ENCODE measurements around the gene RPL7A.
"Not testable (repeated sequence)": the region's sequence is repeated elsewhere in the genome, so short reads cannot be mapped to it uniquely, and the experiment has no call there.

RPL7A gene

GRCh38 chr9:133315997-133316396, 32.0 kb upstream of the RPL7A start:
- DNase-seq (ENCODE audit: extremely low read depth, insufficient read length) = no peak
- H3K36me3 ChIP-seq (ENCODE audit: control insufficient read depth, insufficient read depth, low read length) = no peaks in the 10 kb centered on the region

GRCh38 chr9:133317551-133317950, 30.5 kb upstream of the RPL7A start:
- H3K4me3 ChIP-seq (replicated peaks; ENCODE audit: low read depth, low read length); H3K36me3 ChIP-seq (ENCODE audit: control insufficient read depth, insufficient read depth, low read length); DNase-seq (ENCODE audit: extremely low read depth, insufficient read length); H3K27me3 ChIP-seq (replicated peaks; ENCODE audit: control insufficient read depth, insufficient read depth, low read length): not testable (repeated sequence)

More at GRCh38 chr9:133315997-133316396, 32.0 kb upstream of the RPL7A start:
- TF ChIP-seq, protein P1, sequence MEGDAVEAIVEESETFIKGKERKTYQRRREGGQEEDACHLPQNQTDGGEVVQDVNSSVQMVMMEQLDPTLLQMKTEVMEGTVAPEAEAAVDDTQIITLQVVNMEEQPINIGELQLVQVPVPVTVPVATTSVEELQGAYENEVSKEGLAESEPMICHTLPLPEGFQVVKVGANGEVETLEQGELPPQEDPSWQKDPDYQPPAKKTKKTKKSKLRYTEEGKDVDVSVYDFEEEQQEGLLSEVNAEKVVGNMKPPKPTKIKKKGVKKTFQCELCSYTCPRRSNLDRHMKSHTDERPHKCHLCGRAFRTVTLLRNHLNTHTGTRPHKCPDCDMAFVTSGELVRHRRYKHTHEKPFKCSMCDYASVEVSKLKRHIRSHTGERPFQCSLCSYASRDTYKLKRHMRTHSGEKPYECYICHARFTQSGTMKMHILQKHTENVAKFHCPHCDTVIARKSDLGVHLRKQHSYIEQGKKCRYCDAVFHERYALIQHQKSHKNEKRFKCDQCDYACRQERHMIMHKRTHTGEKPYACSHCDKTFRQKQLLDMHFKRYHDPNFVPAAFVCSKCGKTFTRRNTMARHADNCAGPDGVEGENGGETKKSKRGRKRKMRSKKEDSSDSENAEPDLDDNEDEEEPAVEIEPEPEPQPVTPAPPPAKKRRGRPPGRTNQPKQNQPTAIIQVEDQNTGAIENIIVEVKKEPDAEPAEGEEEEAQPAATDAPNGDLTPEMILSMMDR (IDR thresholded peaks at IDR 0.05; ENCODE audit: insufficient read depth, low read length, poor library complexity, severe bottlenecking) = no peak
- H3K27me3 ChIP-seq (replicated peaks; ENCODE audit: control insufficient read depth, insufficient read depth, low read length) = no peaks in the 10 kb centered on the region; the same call in 1 of the 2 replicates
- H3K4me3 ChIP-seq (replicated peaks; ENCODE audit: low read depth, low read length) = no peak overlapping the region

- TF ChIP-seq, protein P1 (IDR thresholded peaks at IDR 0.05; ENCODE audit: insufficient read depth, low read length, poor library complexity, severe bottlenecking) = no peak
- H3K4me3 ChIP-seq (replicated peaks; ENCODE audit: low read depth, low read length) = no peak overlapping the region
- DNase-seq (ENCODE audit: extremely low read depth, insufficient read length) = no peak
- H3K36me3 ChIP-seq (ENCODE audit: control insufficient read depth, insufficient read depth, low read length) = no peaks in the 10 kb centered on the region
- H3K27me3 ChIP-seq (replicated peaks; ENCODE audit: control insufficient read depth, insufficient read depth, low read length) = no peaks in the 10 kb centered on the region; the same call in 1 of the 2 replicates
Measured at GRCh38 chr9:133320421-133320881, 27.6 kb upstream of the RPL7A start.

DNA sequence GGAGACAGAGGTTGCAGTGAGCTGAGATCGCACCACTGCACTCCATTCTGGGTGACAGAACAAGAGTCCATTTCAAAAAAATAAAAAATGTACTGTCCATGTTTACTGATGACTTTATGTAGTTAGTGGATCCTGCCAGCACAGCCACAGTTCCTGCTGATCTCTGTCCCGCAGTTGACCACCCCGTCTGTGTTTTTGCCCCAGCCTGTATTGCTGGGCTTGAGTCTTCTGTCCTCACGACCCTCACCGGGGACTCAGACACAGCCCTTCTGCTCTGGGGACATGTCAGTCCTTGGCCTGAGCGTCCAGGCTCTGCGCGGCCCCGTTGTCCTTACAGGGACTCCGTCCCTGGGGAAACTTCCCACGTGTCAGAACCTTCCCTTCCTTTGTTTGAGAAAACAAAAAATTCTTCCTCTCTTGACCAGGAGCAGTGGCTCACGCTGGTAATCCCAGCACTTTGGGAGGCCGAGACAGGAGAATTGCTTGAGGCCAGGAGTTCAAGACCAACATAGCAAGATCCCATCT, 26.5 kb upstream of the RPL7A start:
- H3K36me3 ChIP-seq (ENCODE audit: control insufficient read depth, insufficient read depth, low read length) = no peaks in the 10 kb centered on the region
- TF ChIP-seq, protein P1 (IDR thresholded peaks at IDR 0.05; ENCODE audit: insufficient read depth, low read length, poor library complexity, severe bottlenecking) = no peak
- DNase-seq (ENCODE audit: extremely low read depth, insufficient read length) = no peak
- no peak overlapping the region for H3K4me3 ChIP-seq (replicated peaks; ENCODE audit: low read depth, low read length)
- H3K27me3 ChIP-seq (replicated peaks; ENCODE audit: control insufficient read depth, insufficient read depth, low read length) = no peaks in the 10 kb centered on the region; the same call in 1 of the 2 replicates

- H3K4me3 ChIP-seq (replicated peaks; ENCODE audit: low read depth, low read length) = no peak overlapping the region
- H3K36me3 ChIP-seq (ENCODE audit: control insufficient read depth, insufficient read depth, low read length) = no peaks in the 10 kb centered on the region
- TF ChIP-seq, protein P1 (IDR thresholded peaks at IDR 0.05; ENCODE audit: insufficient read depth, low read length, poor library complexity, severe bottlenecking) = no peak
- no peaks in the 10 kb centered on the region; the same call in 1 of the 2 replicates for H3K27me3 ChIP-seq (replicated peaks; ENCODE audit: control insufficient read depth, insufficient read depth, low read length)
- no peak for DNase-seq (ENCODE audit: extremely low read depth, insufficient read length)
Measured at GRCh38 chr9:133322701-133323100, 25.3 kb upstream of the RPL7A start.

DNA sequence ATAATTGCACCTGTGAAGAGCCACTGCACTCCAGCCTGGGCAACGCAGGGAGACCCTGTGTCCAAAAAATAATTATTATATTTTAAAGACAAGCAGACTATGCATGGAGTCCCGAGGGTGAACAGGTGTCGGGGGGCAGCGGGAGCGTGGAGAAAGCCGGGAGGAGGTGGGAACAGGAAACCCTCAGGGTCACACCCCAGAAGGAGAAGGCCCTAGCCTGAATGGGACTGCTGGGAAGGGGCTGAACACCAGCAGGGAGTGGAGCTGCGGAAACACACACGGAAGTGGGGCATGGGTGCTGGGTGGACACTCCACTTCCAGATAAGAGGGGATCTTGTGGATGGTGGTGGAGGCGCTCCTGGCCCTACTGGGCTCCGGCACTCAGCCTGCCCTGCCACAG, 24.8 kb upstream of the RPL7A start:
- TF ChIP-seq, protein P1 (IDR thresholded peaks at IDR 0.05; ENCODE audit: insufficient read depth, low read length, poor library complexity, severe bottlenecking) = no peak
- no peak overlapping the region for H3K4me3 ChIP-seq (replicated peaks; ENCODE audit: low read depth, low read length)
- no peak for DNase-seq (ENCODE audit: extremely low read depth, insufficient read length)
- H3K27me3 ChIP-seq (replicated peaks; ENCODE audit: control insufficient read depth, insufficient read depth, low read length) = no peaks in the 10 kb centered on the region; the same call in 1 of the 2 replicates
- no peaks in the 10 kb centered on the region for H3K36me3 ChIP-seq (ENCODE audit: control insufficient read depth, insufficient read depth, low read length)
